Measurements from ENCODE around the gene ZC2HC1B. TPM values are rescaled to one million over a fixed set of nuclear protein-coding genes. Genes with fewer than 3 reads are reported as not detected.

ZC2HC1B gene
- total RNA-seq, 1 donor from 2014 or later: not detected

DNA sequence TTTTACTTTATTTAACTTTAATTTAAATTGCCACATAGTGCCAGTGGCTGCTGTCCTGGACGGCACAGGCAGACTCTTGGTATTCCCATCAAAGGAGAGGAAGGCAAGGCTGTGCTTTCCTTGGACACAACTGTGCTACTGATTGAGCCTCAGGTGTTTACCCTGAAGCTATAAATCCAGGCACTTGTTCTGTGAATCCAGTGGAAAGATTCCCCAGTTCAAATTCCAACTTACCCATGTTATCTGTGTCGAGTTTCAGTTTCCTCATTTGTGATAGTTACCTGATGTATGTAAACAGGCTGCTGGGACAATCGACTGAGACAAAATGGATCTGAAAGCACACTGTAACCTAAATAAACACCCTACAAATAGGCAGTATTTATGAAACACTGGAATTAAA, 86.6 kb downstream of the ZC2HC1B start:
- ATAC-seq (ENCODE audit: poor library complexity): no peak
- intact Hi-C loops (cut with DNase I): no loop called here
- DNase-seq: no peak

DNA sequence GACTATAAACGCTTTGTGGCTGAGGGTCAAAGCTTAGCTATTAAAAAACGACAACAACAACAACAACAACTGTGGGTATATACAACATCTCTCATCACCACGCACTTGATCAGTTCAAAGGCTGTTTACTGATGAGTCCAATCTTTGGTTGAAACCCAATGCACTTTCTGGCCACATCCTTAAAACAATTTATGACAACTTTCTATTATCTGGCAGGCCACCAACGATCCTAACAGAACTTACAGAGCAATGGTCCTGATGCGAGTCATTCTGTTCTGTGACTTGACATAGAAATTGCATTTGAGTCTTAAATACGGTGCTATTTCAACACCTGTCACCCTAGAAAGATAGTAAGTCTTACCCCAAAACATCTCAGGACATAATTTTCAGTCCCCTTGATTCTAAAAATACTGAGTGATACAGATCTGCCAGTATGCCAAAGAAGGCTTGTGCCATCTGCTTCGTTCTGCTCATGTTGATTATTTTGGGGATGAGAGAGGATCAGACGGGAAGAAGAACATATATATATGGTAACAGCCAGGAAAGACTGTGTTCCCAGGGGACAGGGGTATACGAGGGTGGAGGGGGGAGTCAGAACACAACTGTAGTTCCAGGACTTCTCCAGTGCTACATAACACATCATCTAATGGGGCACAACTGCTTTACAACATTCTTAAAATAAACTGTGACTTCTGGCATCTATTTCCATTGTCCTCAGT, 87.9 kb downstream of the ZC2HC1B start:
- no peak for ATAC-seq (ENCODE audit: poor library complexity)
- no peak for DNase-seq
- intact Hi-C loops (cut with DNase I): no loop called here

GRCh38 chr6:143952947-143953701, 88.8 kb downstream of the ZC2HC1B start:
- no peak for DNase-seq

DNA sequence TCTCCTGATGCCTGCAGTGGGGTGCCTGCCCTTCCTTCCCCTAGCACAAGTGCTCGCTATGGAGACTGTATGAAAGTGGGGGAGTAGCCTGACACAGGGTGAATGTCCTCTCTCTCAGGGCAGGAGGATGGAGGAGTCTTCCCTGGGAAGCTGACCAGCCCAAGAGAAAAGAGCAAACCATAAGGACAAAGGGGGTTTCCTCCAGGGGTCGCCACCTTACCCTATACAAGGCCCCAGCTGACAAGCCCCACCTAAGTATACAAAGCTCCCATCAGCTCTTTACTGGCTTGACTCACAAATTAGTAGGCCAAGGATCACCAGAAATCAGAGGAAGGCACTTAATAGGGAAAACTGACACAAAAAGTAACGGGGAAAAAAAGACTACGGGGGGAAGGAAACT, 89.6 kb downstream of the ZC2HC1B start:
- ATAC-seq (ENCODE audit: poor library complexity): no peak
- DNase-seq: no peak
- intact Hi-C loops (cut with DNase I): no loop called here

More at GRCh38 chr6:143952947-143953701, 88.8 kb downstream of the ZC2HC1B start:
- intact Hi-C loops (cut with DNase I): no loop called here
- no peak for ATAC-seq (ENCODE audit: poor library complexity)

- ATAC-seq (ENCODE audit: poor library complexity): no peak
- no peak for DNase-seq
- intact Hi-C loops (cut with DNase I): no loop called here
These were observed 91.7 kb downstream of the ZC2HC1B start for GRCh38 chr6:143955971-143956370.

DNA sequence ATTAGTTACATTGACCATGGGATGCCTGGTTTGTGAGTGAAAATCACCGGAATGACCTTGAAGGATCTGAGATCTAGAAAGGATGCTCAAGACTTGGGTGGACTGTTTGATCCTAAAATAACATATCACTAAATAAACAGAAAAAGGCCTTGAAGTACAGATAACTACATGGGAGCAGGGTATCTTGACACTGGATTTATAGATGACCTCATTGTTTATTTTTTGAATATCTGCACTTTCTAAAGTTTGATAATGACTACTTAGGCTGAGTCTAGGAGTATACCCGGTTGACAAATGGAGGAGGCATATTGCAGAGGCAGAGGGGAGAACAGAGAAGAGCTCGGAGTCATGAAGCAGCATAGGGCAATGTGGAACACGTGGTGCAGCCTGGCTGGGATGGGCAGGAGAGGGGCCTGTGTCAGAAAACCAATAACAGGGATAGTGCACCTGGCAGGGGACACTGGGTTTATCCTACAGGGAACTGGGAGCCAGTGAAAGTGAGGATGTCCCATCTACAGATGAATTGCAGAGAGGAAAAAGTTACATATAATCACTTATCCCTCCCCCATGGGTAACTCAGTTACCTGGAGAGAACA, 93.5 kb downstream of the ZC2HC1B start:
- ATAC-seq (ENCODE audit: poor library complexity) (no peak), DNase-seq (no peak)
- intact Hi-C loops (cut with DNase I): no loop called here

GRCh38 chr6:143958839-143959399, 94.6 kb downstream of the ZC2HC1B start:
- DNase-seq: no peak
- intact Hi-C loops (cut with DNase I): no loop called here

DNA sequence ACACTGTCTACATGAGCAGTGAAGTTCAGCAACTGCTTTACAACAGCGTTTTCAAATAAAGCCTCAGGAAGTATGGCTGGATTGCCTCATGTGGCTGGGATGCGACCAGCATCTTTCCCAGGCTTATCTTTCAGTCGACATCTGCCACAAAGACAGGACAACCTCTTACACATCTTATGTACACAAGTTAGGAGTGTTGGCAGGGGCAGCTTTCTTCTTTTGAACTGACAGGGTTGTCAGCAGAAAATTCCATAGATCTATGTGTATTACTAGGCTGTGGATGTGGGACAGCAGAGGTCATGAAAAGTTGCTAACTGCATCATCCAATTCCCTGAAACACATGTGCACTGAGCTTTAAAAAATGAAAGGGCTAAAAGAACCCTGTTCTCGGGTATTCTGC, 95.7 kb downstream of the ZC2HC1B start:
- DNase-seq (no peak), ATAC-seq (ENCODE audit: poor library complexity) (no peak)
- intact Hi-C loops (cut with DNase I): no loop called here

More at GRCh38 chr6:143958839-143959399, 94.6 kb downstream of the ZC2HC1B start:
- no peak for ATAC-seq (ENCODE audit: poor library complexity)

DNA sequence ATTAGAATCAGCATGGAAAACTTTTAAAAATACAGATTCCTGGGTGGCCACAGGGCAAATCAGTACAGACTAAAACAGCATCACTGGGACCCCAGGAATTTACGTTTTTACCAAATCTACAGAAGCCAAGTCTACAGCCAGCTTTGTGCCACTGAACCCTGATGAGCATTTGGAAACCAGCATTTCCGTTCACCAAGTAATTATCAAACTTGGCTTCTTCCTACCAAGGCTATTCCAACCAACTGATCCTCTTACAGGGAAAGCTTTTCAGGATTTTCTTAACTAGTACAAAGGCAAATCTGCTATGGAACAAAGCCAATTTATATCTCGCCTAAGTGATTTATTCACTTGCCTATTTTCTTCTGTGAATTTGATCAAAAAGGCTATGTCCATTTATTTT, 96.8 kb downstream of the ZC2HC1B start:
- ATAC-seq (ENCODE audit: poor library complexity) (no peak), DNase-seq (no peak)
- intact Hi-C loops (cut with DNase I): no loop called here

- DNase-seq (no peak), ATAC-seq (ENCODE audit: poor library complexity) (peak; percentile 25)
- intact Hi-C loops (cut with DNase I): no loop called here
These were observed 97.9 kb downstream of the ZC2HC1B start for GRCh38 chr6:143961886-143962878.

DNA sequence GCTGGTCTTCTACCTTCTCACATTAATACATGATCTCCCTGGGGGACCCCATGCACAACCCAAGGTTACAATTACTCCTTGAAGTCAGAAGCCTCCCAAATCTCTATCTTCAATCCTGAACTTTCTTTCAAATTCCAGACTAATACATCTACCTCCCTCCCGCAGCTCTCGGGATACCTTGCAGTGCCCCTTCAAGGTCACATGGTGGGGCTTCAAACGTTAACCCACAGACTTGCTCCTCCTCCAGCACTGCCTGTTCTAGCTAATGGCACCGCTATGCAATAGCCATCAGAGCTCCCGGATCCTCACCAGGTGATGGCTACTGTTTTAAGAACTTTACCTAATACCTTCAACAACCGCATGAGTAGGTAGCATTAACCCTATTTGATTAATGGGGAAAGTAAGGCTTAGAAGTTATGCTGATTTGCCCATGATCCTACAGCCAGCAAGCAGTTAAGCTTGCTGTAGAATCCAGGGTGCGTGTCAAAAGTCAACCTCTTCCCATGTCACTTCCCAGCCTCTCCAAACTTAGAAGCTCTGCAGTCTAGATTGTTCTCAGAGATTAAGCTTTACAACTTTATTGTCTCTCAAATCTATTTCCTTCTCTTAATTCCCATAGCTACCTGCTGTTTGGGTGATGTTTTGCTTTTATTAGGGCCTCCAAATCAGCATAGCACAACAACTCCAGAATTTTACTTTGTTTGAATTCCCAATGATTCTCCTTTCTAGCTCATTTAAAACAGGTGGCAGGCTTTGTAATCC, 99.1 kb downstream of the ZC2HC1B start:
- DNase-seq (no peak), ATAC-seq (ENCODE audit: poor library complexity) (no peak)
- intact Hi-C loops (cut with DNase I): no loop called here

- intact Hi-C loops (cut with DNase I): no loop called here
- DNase-seq: no peak
- no peak for ATAC-seq (ENCODE audit: poor library complexity)
These were observed 100.4 kb downstream of the ZC2HC1B start for GRCh38 chr6:143964674-143965081.

DNA sequence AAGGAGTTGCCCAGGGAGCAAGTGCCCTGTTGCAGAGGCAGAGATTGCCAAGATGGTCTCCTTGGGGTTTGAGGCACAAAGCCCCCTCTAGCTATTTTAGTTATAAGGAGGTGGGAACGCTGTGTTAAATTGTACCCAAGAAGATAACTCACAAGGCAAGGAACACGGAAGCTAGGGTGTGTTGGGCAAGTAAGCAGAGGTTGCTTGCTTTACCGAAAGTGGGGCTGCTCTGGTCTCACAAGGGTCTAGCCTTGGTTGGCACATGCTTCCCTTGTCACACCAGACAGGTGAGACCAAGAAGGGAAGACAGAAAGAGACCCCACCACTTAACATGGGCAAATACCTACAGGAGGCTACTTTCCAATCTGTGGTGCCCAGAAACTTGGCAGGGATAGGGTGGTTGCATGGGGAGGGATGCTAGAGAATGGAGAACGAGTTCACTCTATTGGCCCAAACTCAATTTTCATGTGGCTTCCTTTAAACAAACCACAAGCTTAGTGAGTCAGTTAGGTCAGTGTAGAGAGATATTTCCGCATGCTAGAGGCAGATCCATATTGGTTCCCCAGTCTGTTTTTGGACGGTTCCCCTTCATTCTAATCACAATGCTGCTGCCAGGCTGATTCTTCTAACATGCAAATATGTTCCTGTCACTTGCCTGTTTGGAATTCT, 101.4 kb downstream of the ZC2HC1B start:
- ATAC-seq (ENCODE audit: poor library complexity): peak; percentile 45
- intact Hi-C loops (cut with DNase I): no loop called here
- no peak for DNase-seq

GRCh38 chr6:143966312-143966711, 102.0 kb downstream of the ZC2HC1B start:
- DNase-seq (no peak), ATAC-seq (ENCODE audit: poor library complexity) (no peak)
- intact Hi-C loops (cut with DNase I): no loop called here

GRCh38 chr6:143967706-143968376, 103.6 kb downstream of the ZC2HC1B start:
- DNase-seq (no peak), ATAC-seq (ENCODE audit: poor library complexity) (no peak)
- intact Hi-C loops (cut with DNase I): no loop called here

GRCh38 chr6:143969077-143969476, 104.8 kb downstream of the ZC2HC1B start:
- DNase-seq: no peak
- no peak for ATAC-seq (ENCODE audit: poor library complexity)
- intact Hi-C loops (cut with DNase I): no loop called here
